ENCODE results near the gene ARCN1. TPM values are rescaled to one million over a fixed set of nuclear protein-coding genes. Genes with fewer than 3 reads are reported as not detected.
"Not testable (repeated sequence)": the region's sequence is repeated elsewhere in the genome, so short reads cannot be mapped to it uniquely, and the experiment has no call there.

Gene ARCN1
- total and polyA plus RNA-seq, 2 of the 4 experiments (the other 2 are of a cell fraction): 148 to 212 TPM

- CTCF ChIA-PET: interaction anchor here (1.2 kb wide), 1 partner anchor 10 kb away, joined by 9 read pairs; no protein-coding TSS in a partner anchor
- H2AFZ ChIP-seq (replicated peaks; ENCODE audit: low read length, poor library complexity); H2BK15ac ChIP-seq (ENCODE audit: low read depth, low read length); H3K9me3 ChIP-seq (ENCODE audit: control insufficient read depth, insufficient read depth, low read length); ATAC-seq (ENCODE audit: low read depth); POLR2A ChIA-PET (ENCODE audit: unreplicated experiment); intact Hi-C loops (cut with micrococcal nuclease); H4K5ac ChIP-seq (ENCODE audit: low read depth, low read length); H3K4me3 ChIP-seq (ENCODE audit: insufficient read depth, low read depth, low read length); H4K8ac ChIP-seq (ENCODE audit: low read depth in 2 of 2, low read length in 2 of 2); DNase-seq; H2BK20ac ChIP-seq (ENCODE audit: low read depth, low read length); dilution Hi-C loops (cut with HindIII; ENCODE audit: low sequenced_read_pairs, unreplicated experiment); H3K56ac ChIP-seq (ENCODE audit: extremely low read depth, insufficient read depth, low read length); H3K18ac ChIP-seq (ENCODE audit: low read depth, low read length); BruUV-seq (replicated peaks); H4K91ac ChIP-seq (ENCODE audit: insufficient read depth, low read depth, low read length); in situ Hi-C loops (cut with MboI; ENCODE audit: low sequenced_read_pairs); H2AK9ac ChIP-seq (replicated peaks; ENCODE audit: low read depth, low read length, poor library complexity); H3K14ac ChIP-seq (replicated peaks; ENCODE audit: low read depth, low read length); H3K23ac ChIP-seq (ENCODE audit: low read depth, low read length); H3K27me3 ChIP-seq (ENCODE audit: control insufficient read depth, insufficient read depth, low read length): not testable (repeated sequence)
- peak overlapping the region; percentile 44; the same call in 1 of the 2 replicates for H2BK120ac ChIP-seq (ENCODE audit: low read depth, low read length)
- H3K4me1 ChIP-seq (ENCODE audit: control insufficient read depth, insufficient read depth, low read length): peaks cover 33% of the 10 kb centered on the region
- H3K36me3 ChIP-seq (ENCODE audit: control insufficient read depth, insufficient read depth, low read length): peaks cover 28% of the 10 kb centered on the region
- peaks cover 24 to 59% of the 10 kb centered on the region in 2 experiments; a peak in 3 of 4 replicates for H3K79me1 ChIP-seq (ENCODE audit: low read depth in 1 of 2, low read length in 2 of 2)
- peak overlapping the region; percentile 33 for H2BK5ac ChIP-seq (ENCODE audit: low read depth, low read length, poor library complexity, severe bottlenecking)
- H4K20me1 ChIP-seq (ENCODE audit: insufficient read depth, low read length): peaks cover 10% of the 10 kb centered on the region
- WGBS, 2 experiments (ENCODE audit: extremely low coverage in 2 of 2, insufficient read length in 1 of 2): no CpG with 5 or more reads among the region's 19 CpGs
- peak overlapping the region; percentile 43; the same call in 1 of the 2 replicates for H3K9ac ChIP-seq (ENCODE audit: low read depth, low read length)
- H3K4ac ChIP-seq (ENCODE audit: low read depth, low read length): peak overlapping the region; percentile 61; the same call in 1 of the 2 replicates
- H3K4me2 ChIP-seq (ENCODE audit: low read depth, low read length): peak overlapping the region; percentile 82; the same call in 1 of the 2 replicates
- H3K27ac ChIP-seq (ENCODE audit: insufficient read depth, low read length): peak overlapping the region; percentile 61; the same call in 1 of the 2 replicates
- peaks cover 40% of the 10 kb centered on the region for H3K9me1 ChIP-seq (ENCODE audit: insufficient read depth, low read length)
- peak overlapping the region; percentile 44; the same call in 1 of the 2 replicates for H2AK5ac ChIP-seq (ENCODE audit: low read depth, low read length)
These were observed 39.2 kb downstream of the ARCN1 start for GRCh38 chr11:118611433-118611795.

Measured in IMR-90 (cell line).